Endothelial cell of umbilical vein (primary cell): Measurements from ENCODE around the gene CUX1.

Experiments
- EZH2 ChIP-seq: IDR thresholded peaks from 2 replicates; pipeline ENCODE4 v1.6.1; 2012; ENCODE audit warnings: borderline replicate concordance, low read depth, mild to moderate bottlenecking, moderate library complexity, low read length, inconsistent platforms; ENCODE audit not compliant: severe bottlenecking
- FOS ChIP-seq: IDR thresholded peaks from 2 replicates; pipeline ENCODE4 v1.6.1; 2011; ENCODE audit warnings: mild to moderate bottlenecking, low read length, moderate library complexity, borderline replicate concordance; ENCODE audit not compliant: insufficient read depth
- MYC ChIP-seq: IDR thresholded peaks from one replicate; pipeline ENCODE4 v1.6.1; 2011; ENCODE audit warnings: mild to moderate bottlenecking, low read depth, low read length
- POLR2A ChIP-seq: IDR thresholded peaks from 2 replicates; pipeline ENCODE4 v1.6.1; 2012; ENCODE audit warnings: low read depth, mild to moderate bottlenecking, control low read depth, low read length
- POLR2AphosphoS5 ChIP-seq: IDR thresholded peaks from 2 replicates; pipeline ENCODE4 v1.6.1; 2012; ENCODE audit warnings: low read depth, mild to moderate bottlenecking, control low read depth, low read length, moderate library complexity; ENCODE audit not compliant: insufficient read depth
- TF ChIP-seq, protein P1 (sequence below), 2 donors: IDR thresholded peaks; 1 replicate in 1 of 2; 2 replicates in 1 of 2; pipeline ENCODE4 v1.5.1; 2011; ENCODE audit warnings: low read length in 2 of 2, mild to moderate bottlenecking in 2 of 2, moderate library complexity in 2 of 2, control low read depth in 1 of 2, inconsistent platforms in 1 of 2, low read depth in 1 of 2; ENCODE audit not compliant: insufficient read depth in 1 of 2; ENCODE audit errors: extremely low read depth in 1 of 2
- TF ChIP-seq, protein P2 (sequence below): IDR thresholded peaks from 2 replicates; pipeline ENCODE4 v1.6.1; 2011; ENCODE audit not compliant: insufficient read depth, insufficient read length

DNA sequence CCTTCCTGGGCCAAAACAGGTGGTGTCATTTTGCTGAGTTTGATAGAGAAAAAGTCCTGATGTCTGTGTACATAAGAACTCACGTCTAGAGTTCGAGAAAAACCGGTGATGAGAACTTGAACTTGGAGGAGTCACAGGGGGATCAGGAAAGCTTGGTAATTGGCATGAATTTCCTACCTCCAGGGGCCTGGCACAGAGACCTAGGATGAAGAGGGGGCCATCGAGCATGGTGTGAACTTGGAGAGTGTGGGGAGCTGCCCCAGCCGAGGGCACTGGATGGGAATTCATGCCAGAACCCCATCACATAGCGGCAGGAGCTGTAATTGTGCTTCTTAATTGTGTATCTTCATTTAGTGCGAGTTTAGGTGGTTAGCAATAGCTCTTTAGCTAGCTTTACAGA, 82.2 kb downstream of the CUX1 start:
- TF ChIP-seq EZH2 (no peak), MYC (no peak), POLR2A (no peak), POLR2AphosphoS5 (no peak), FOS (no peak)
- TF ChIP-seq, protein P1, sequence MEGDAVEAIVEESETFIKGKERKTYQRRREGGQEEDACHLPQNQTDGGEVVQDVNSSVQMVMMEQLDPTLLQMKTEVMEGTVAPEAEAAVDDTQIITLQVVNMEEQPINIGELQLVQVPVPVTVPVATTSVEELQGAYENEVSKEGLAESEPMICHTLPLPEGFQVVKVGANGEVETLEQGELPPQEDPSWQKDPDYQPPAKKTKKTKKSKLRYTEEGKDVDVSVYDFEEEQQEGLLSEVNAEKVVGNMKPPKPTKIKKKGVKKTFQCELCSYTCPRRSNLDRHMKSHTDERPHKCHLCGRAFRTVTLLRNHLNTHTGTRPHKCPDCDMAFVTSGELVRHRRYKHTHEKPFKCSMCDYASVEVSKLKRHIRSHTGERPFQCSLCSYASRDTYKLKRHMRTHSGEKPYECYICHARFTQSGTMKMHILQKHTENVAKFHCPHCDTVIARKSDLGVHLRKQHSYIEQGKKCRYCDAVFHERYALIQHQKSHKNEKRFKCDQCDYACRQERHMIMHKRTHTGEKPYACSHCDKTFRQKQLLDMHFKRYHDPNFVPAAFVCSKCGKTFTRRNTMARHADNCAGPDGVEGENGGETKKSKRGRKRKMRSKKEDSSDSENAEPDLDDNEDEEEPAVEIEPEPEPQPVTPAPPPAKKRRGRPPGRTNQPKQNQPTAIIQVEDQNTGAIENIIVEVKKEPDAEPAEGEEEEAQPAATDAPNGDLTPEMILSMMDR (IDR thresholded peaks at IDR 0.05; ENCODE audit: extremely low read depth in 1 of 2, insufficient read depth in 1 of 2, low read depth in 1 of 2, low read length in 2 of 2): no peak
- TF ChIP-seq, protein P2, sequence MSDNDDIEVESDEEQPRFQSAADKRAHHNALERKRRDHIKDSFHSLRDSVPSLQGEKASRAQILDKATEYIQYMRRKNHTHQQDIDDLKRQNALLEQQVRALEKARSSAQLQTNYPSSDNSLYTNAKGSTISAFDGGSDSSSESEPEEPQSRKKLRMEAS: no peak
